Measurements from ENCODE around the gene SSR4. TPM values are rescaled to one million over a fixed set of nuclear protein-coding genes. Genes with fewer than 3 reads are reported as not detected.

SSR4 gene
- polyA plus RNA-seq, 1 donor (not counting 4 experiments of a cell fraction or from before 2014, with no cell fraction given) = 187 TPM

GRCh38 chrX:153763298-153763932 lies 31.1 kb upstream of the SSR4 start:
- Histone ChIP-seq H3K36me3 (ENCODE audit: control insufficient read depth in 2 of 2, extremely low read depth in 1 of 2, insufficient read depth in 2 of 2, low read length in 2 of 2) (no peaks in the 10 kb centered on the region), H3K9me1 (ENCODE audit: control insufficient read depth, extremely low read depth, insufficient read depth, low read length) (no peaks in the 10 kb centered on the region), H3K9me3 (ENCODE audit: control insufficient read depth, low read depth, low read length) (no peaks in the 10 kb centered on the region), H3K9ac (ENCODE audit: control insufficient read depth, extremely low read depth, insufficient read depth, low read length) (no peak overlapping the region), H4K20me1 (ENCODE audit: control insufficient read depth, extremely low read depth, insufficient read depth, low read length) (no peaks in the 10 kb centered on the region), H3K27ac (ENCODE audit: control insufficient read depth, insufficient read depth, low read length) (no peak overlapping the region), H2AFZ (ENCODE audit: control insufficient read depth, low read length) (no peak overlapping the region), H3K4me2 (ENCODE audit: control insufficient read depth, extremely low read depth, insufficient read depth, low read depth, low read length) (no peak overlapping the region), H3K27me3 (ENCODE audit: control insufficient read depth, extremely low read depth, insufficient read depth, low read length) (no peaks in the 10 kb centered on the region), H3K79me2 (ENCODE audit: control insufficient read depth, insufficient read depth, low read length) (peaks cover 2% of the 10 kb centered on the region), H3K4me3 (ENCODE audit: control insufficient read depth in 2 of 3, extremely low read depth in 1 of 3, insufficient read depth in 2 of 3, low read depth in 1 of 3, low read length in 3 of 3) (no peak overlapping the region), H3K4me1 (ENCODE audit: control insufficient read depth, extremely low read depth, insufficient read depth, low read length) (peaks cover 13% of the 10 kb centered on the region)
- no peak for TF ChIP-seq EZH2 (IDR thresholded peaks at IDR 0.05; ENCODE audit: low read length)
- no peak for TF ChIP-seq CTCF (optimal IDR thresholded peaks at IDR 0.05 in 1 of 3, IDR thresholded peaks at IDR 0.05 in 1 of 3, conservative IDR thresholded peaks at IDR 0.05 in 1 of 3; ENCODE audit: extremely low read depth in 1 of 3, insufficient read depth in 2 of 3, low read length in 3 of 3)
- DNase-seq (ENCODE audit: low read depth, low spot score) (no peak), FAIRE-seq (no peak)
- dilution Hi-C loops (cut with MboI; ENCODE audit: extremely low pct_ligation_motif_present, low sequenced_read_pairs) = no loop called here

GRCh38 chrX:153763989-153764755 lies 30.3 kb upstream of the SSR4 start, which contains the start of gene PLXNB3:
TSS of gene PLXNB3 (plus strand) at chrX:153764249. CDS start at chrX:153765536, 1,287 bp downstream.
- FAIRE-seq (no peak), DNase-seq (ENCODE audit: low read depth, low spot score) (peak; percentile 28)
- H3K4me1 ChIP-seq (ENCODE audit: control insufficient read depth, extremely low read depth, insufficient read depth, low read length) = peaks cover 13% of the 10 kb centered on the region
- peaks cover under 1% of the 10 kb centered on the region for H3K9me3 ChIP-seq (ENCODE audit: control insufficient read depth, low read depth, low read length)
- H3K27me3 ChIP-seq (ENCODE audit: control insufficient read depth, extremely low read depth, insufficient read depth, low read length) = no peaks in the 10 kb centered on the region
- peak within 1 kb of the TSS; percentile 28 for H3K9ac ChIP-seq (ENCODE audit: control insufficient read depth, extremely low read depth, insufficient read depth, low read length)
- TF ChIP-seq CTCF (optimal IDR thresholded peaks at IDR 0.05 in 1 of 3, IDR thresholded peaks at IDR 0.05 in 1 of 3, conservative IDR thresholded peaks at IDR 0.05 in 1 of 3; ENCODE audit: extremely low read depth in 1 of 3, insufficient read depth in 2 of 3, low read length in 3 of 3) (peak in 2 of 3 experiments; percentile 63 to 87), EZH2 (IDR thresholded peaks at IDR 0.05; ENCODE audit: low read length) (no peak)
- dilution Hi-C loops (cut with MboI; ENCODE audit: extremely low pct_ligation_motif_present, low sequenced_read_pairs) = no loop called here
- peak within 1 kb of the TSS; percentile 39 for H2AFZ ChIP-seq (ENCODE audit: control insufficient read depth, low read length)
- peaks cover 0 to 2% of the 10 kb centered on the region in 2 experiments for H3K36me3 ChIP-seq (ENCODE audit: control insufficient read depth in 2 of 2, extremely low read depth in 1 of 2, insufficient read depth in 2 of 2, low read length in 2 of 2)
- H3K4me3 ChIP-seq (ENCODE audit: control insufficient read depth in 2 of 3, extremely low read depth in 1 of 3, insufficient read depth in 2 of 3, low read depth in 1 of 3, low read length in 3 of 3) = peak within 1 kb of the TSS; percentile 46 to 57 (median 51)
- no peaks in the 10 kb centered on the region for H3K9me1 ChIP-seq (ENCODE audit: control insufficient read depth, extremely low read depth, insufficient read depth, low read length)
- peak within 1 kb of the TSS; percentile 67 for H3K4me2 ChIP-seq (ENCODE audit: control insufficient read depth, extremely low read depth, insufficient read depth, low read depth, low read length)
- H3K27ac ChIP-seq (ENCODE audit: control insufficient read depth, insufficient read depth, low read length) = no peak within 1 kb of the TSS
- no peaks in the 10 kb centered on the region for H4K20me1 ChIP-seq (ENCODE audit: control insufficient read depth, extremely low read depth, insufficient read depth, low read length)
- H3K79me2 ChIP-seq (ENCODE audit: control insufficient read depth, insufficient read depth, low read length) = peaks cover 2% of the 10 kb centered on the region
